Peyer's patch (tissue), 4 donors: ENCODE measurements around the gene OSR1. TPM values are rescaled to one million over a fixed set of nuclear protein-coding genes. Genes with fewer than 3 reads are reported as not detected.

ENCODE experiments used
- DNase-seq, 3 donors: peaks; one replicate each; pipeline ENCODE4 v3.0.0-alpha.2; 2017 to 2019
- H3K27ac ChIP-seq, 4 donors: fragments of 200-600 bp; sonication (generic); one replicate each; pipeline ENCODE4 v1.5.1; 2016 to 2019
- H3K27me3 ChIP-seq, 2 donors: fragments of 200-600 bp; sonication (generic); one replicate each; pipeline ENCODE4 v1.5.1; 2019
- H3K36me3 ChIP-seq, 3 donors: fragments of 200-600 bp; sonication (generic); one replicate each; pipeline ENCODE4 v1.5.1; 2016 to 2019
- H3K4me1 ChIP-seq, 4 donors: fragments of 200-600 bp; sonication (generic); one replicate each; pipeline ENCODE4 v1.5.1; 2016 to 2019
- H3K4me3 ChIP-seq, 4 donors: fragments of 200-600 bp; sonication (generic); 1 replicate in 3 of 4; 2 replicates in 1 of 4; pipeline ENCODE4 v1.5.1; 2016 to 2019; ENCODE audit warnings: mild to moderate bottlenecking in 1 of 4
- H3K9me3 ChIP-seq, 4 donors: fragments of 200-600 bp; sonication (generic); one replicate each; pipeline ENCODE4 v1.5.1; 2016 to 2019; ENCODE audit warnings: mild to moderate bottlenecking in 1 of 4
- POLR2A ChIP-seq, 2 donors: fragments of 450-650 bp; IDR thresholded peaks; one replicate each; pipeline ENCODE4 v1.5.1; 2017; ENCODE audit warnings: antibody characterized with exemption in 2 of 2, mild to moderate bottlenecking in 2 of 2, moderate library complexity in 2 of 2
- total RNA-seq, 4 donors: library from RNA; depleted of rRNA; stranded (reverse); fragments of >200 nt; gene quantifications; one replicate each; pipeline ENCODE4 v1.1.0, GENCODE V29; 2016
- TF ChIP-seq, protein P1 (sequence below), 6 experiments: fragments of 450-650 bp in 4 of 6; fragments of 200-600 bp in 2 of 6; sonication (generic) in 1 of 6; IDR thresholded peaks; one replicate each; pipeline ENCODE4 v1.5.1; 2017 to 2019; ENCODE audit warnings: antibody characterized with exemption in 6 of 6, mild to moderate bottlenecking in 3 of 6, moderate library complexity in 1 of 6

The OSR1 gene
- total RNA-seq, 4 donors from 2014 or later, result 3.9 to 14.9 (median 7.0) TPM

GRCh38 chr2:19346983-19347618 lies 11.3 kb downstream of the OSR1 start:
- H3K4me1 ChIP-seq, result peaks cover 0 to 24% (median 9%) of the 10 kb centered on the region in 4 donors
- peak overlapping the region; percentile 60 to 91 (median 84) for H3K4me3 ChIP-seq
- TF ChIP-seq, protein P1, sequence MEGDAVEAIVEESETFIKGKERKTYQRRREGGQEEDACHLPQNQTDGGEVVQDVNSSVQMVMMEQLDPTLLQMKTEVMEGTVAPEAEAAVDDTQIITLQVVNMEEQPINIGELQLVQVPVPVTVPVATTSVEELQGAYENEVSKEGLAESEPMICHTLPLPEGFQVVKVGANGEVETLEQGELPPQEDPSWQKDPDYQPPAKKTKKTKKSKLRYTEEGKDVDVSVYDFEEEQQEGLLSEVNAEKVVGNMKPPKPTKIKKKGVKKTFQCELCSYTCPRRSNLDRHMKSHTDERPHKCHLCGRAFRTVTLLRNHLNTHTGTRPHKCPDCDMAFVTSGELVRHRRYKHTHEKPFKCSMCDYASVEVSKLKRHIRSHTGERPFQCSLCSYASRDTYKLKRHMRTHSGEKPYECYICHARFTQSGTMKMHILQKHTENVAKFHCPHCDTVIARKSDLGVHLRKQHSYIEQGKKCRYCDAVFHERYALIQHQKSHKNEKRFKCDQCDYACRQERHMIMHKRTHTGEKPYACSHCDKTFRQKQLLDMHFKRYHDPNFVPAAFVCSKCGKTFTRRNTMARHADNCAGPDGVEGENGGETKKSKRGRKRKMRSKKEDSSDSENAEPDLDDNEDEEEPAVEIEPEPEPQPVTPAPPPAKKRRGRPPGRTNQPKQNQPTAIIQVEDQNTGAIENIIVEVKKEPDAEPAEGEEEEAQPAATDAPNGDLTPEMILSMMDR (IDR thresholded peaks at IDR 0.05), result no peak
- TF ChIP-seq POLR2A (IDR thresholded peaks at IDR 0.05), result no peak
- no peaks in the 10 kb centered on the region for H3K9me3 ChIP-seq
- peak overlapping the region; percentile 90 to 94 (median 90) for H3K27ac ChIP-seq
- no peak for DNase-seq
- peaks cover 0 to 11% of the 10 kb centered on the region in 2 donors for H3K27me3 ChIP-seq
- H3K36me3 ChIP-seq, result no peaks in the 10 kb centered on the region

- no peaks in the 10 kb centered on the region for H3K4me1 ChIP-seq
- H3K4me3 ChIP-seq, result no peak overlapping the region
- no peaks in the 10 kb centered on the region for H3K9me3 ChIP-seq
- no peak for DNase-seq
- no peaks in the 10 kb centered on the region for H3K27me3 ChIP-seq
- no peak for TF ChIP-seq POLR2A (IDR thresholded peaks at IDR 0.05)
- TF ChIP-seq, protein P1 (IDR thresholded peaks at IDR 0.05), result no peak
- H3K36me3 ChIP-seq, result peaks cover 0 to 3% (median 0%) of the 10 kb centered on the region in 3 donors
- no peak overlapping the region for H3K27ac ChIP-seq
Measured at GRCh38 chr2:19337742-19338141, 20.7 kb downstream of the OSR1 start.

GRCh38 chr2:19337202-19337601 lies 21.2 kb downstream of the OSR1 start:
- Histone ChIP-seq H3K4me3 (no peak overlapping the region), H3K9me3 (no peaks in the 10 kb centered on the region), H3K4me1 (no peaks in the 10 kb centered on the region), H3K36me3 (peaks cover 0 to 3% (median 0%) of the 10 kb centered on the region in 3 donors), H3K27ac (no peak overlapping the region), H3K27me3 (no peaks in the 10 kb centered on the region)
- DNase-seq, result no peak
- TF ChIP-seq, protein P1 (IDR thresholded peaks at IDR 0.05), result no peak
- no peak for TF ChIP-seq POLR2A (IDR thresholded peaks at IDR 0.05)

GRCh38 chr2:19336781-19337180 lies 21.6 kb downstream of the OSR1 start:
- no peaks in the 10 kb centered on the region for H3K27me3 ChIP-seq
- DNase-seq, result no peak
- H3K27ac ChIP-seq, result no peak overlapping the region
- H3K36me3 ChIP-seq, result peaks cover 0 to 3% (median 0%) of the 10 kb centered on the region in 3 donors
- no peaks in the 10 kb centered on the region for H3K9me3 ChIP-seq
- TF ChIP-seq POLR2A (IDR thresholded peaks at IDR 0.05), result no peak
- TF ChIP-seq, protein P1 (IDR thresholded peaks at IDR 0.05), result no peak
- no peak overlapping the region for H3K4me3 ChIP-seq
- no peaks in the 10 kb centered on the region for H3K4me1 ChIP-seq

GRCh38 chr2:19332503-19332902 lies 25.9 kb downstream of the OSR1 start:
- no peaks in the 10 kb centered on the region for H3K36me3 ChIP-seq
- no peak overlapping the region for H3K27ac ChIP-seq
- no peaks in the 10 kb centered on the region for H3K9me3 ChIP-seq
- H3K4me3 ChIP-seq, result no peak overlapping the region
- H3K4me1 ChIP-seq, result no peaks in the 10 kb centered on the region
- no peaks in the 10 kb centered on the region for H3K27me3 ChIP-seq
- TF ChIP-seq POLR2A (IDR thresholded peaks at IDR 0.05), result no peak
- TF ChIP-seq, protein P1 (IDR thresholded peaks at IDR 0.05), result no peak
- no peak for DNase-seq
